Liver (tissue), 3 donors: ENCODE results near the gene CLIP4.

Source experiments
- CTCF ChIP-seq: fragments of 150-350 bp; IDR thresholded peaks from 2 replicates; pipeline ENCODE4 v1.5.1; 2017; ENCODE audit warnings: improper control_type of control experiment, low read depth, low read length; ENCODE audit not compliant: missing input control
- GABPA ChIP-seq, 2 donors: IDR thresholded peaks in 1 of 2; conservative IDR thresholded peaks in 1 of 2; 2 replicates each; pipeline ENCODE4 v1.6.1; 2016; ENCODE audit warnings: antibody characterized with exemption in 2 of 2, mild to moderate bottlenecking in 1 of 2, moderate library complexity in 1 of 2
- JUND ChIP-seq, 2 donors: IDR thresholded peaks; 2 replicates each; pipeline ENCODE4 v1.6.1; 2016; ENCODE audit warnings: antibody characterized with exemption in 2 of 2
- RAD21 ChIP-seq, 2 donors: IDR thresholded peaks; 2 replicates each; pipeline ENCODE4 v1.6.1; 2016; ENCODE audit warnings: antibody characterized with exemption in 2 of 2, mild to moderate bottlenecking in 2 of 2
- REST ChIP-seq: IDR thresholded peaks from 2 replicates; pipeline ENCODE4 v1.6.1; 2016; ENCODE audit warnings: antibody characterized with exemption, mild to moderate bottlenecking
- RXRA ChIP-seq, 2 donors: IDR thresholded peaks; 2 replicates each; pipeline ENCODE4 v1.6.1; 2017 to 2018; ENCODE audit warnings: antibody characterized with exemption in 2 of 2, mild to moderate bottlenecking in 1 of 2
- SP1 ChIP-seq: IDR thresholded peaks from 2 replicates; pipeline ENCODE4 v1.6.1; 2018; ENCODE audit warnings: antibody characterized with exemption, mild to moderate bottlenecking
- TAF1 ChIP-seq: conservative IDR thresholded peaks from 2 replicates; pipeline ENCODE4 v1.6.1; 2016; ENCODE audit warnings: antibody characterized with exemption, mild to moderate bottlenecking
- YY1 ChIP-seq: IDR thresholded peaks from 2 replicates; pipeline ENCODE4 v1.6.1; 2016; ENCODE audit warnings: antibody characterized with exemption, mild to moderate bottlenecking
- ZBTB33 ChIP-seq: IDR thresholded peaks from 2 replicates; pipeline ENCODE4 v1.6.1; 2016; ENCODE audit warnings: antibody characterized with exemption
- donor health status: healthy.
- donor health status: healthy.

DNA sequence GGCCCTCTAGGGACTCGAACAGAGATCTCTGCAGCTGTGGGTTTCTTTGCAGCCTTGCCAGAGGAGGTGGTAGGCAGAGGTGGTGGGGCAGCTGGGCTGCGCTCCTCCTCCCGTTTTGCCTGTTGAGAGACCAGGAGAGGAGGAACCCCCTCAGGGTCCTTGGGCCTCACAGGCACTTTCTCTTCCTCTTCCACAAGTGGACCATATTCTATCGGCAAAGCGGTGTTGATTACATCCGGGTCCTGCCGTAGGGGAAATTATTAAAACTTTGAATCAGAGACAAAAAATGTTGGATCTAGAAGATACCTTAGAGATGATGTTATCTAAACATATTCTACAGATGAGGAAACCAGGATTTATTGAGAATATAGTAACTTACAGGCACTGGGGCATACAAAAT is 78.5 kb downstream of the CLIP4 start:
- TF ChIP-seq REST (no peak), CTCF (no peak), YY1 (no peak), TAF1 (no peak), GABPA (IDR thresholded peaks at IDR 0.05 in 1 of 2, conservative IDR thresholded peaks at IDR 0.05 in 1 of 2) (no peak), ZBTB33 (no peak), SP1 (no peak), JUND (IDR thresholded peaks at IDR 0.05) (no peak), RAD21 (IDR thresholded peaks at IDR 0.05) (no peak), RXRA (IDR thresholded peaks at IDR 0.05) (no peak)
